Measurements from ENCODE around the gene AGTRAP.

Gene AGTRAP

DNA sequence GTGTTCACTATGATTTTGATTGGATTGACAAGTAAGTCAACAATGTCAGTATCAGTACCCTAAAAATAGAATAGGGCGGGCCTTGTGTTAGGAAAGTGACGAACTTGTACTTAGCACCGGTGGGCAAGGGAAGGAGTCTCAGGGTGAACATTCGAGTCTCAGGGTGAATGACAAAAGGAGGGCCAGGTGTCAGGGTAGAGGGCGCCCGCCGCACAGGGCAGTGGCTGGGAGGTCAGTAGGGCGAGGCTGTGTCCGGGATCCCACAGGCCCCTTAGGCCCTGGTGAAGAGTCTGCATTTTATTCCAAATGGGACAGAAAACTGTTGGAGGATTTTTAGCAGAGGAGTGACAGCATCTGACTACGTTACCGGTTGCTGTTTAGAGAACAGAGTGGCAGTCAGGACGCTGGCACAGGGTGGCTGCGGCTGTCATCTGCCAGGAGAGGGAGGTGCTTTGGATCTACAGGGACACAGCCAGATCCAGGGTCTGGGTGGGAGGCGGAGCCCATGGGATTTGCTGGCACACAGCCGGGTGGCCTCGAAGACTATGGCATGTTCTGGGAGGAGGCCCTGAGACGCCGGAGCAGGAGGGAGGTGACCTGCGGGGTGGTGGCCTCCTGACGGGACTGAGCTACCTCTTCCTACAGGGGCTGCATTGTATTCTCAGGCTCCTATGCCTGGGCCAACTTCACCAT lies 11.0 kb downstream of the AGTRAP start:
- ATAC-seq (ENCODE audit: insufficient read depth, low read depth) (no peak), DNase-seq (no peak)
- H3K9me3 ChIP-seq (ENCODE audit: insufficient read depth, low read length, severe bottlenecking): no peaks in the 10 kb centered on the region
- peaks cover 7% of the 10 kb centered on the region; the same call in 1 of the 2 replicates for H4K20me1 ChIP-seq (ENCODE audit: insufficient read depth, low read length)
- H3K27me3 ChIP-seq (ENCODE audit: insufficient read depth, low read length, poor library complexity): no peaks in the 10 kb centered on the region
- no peak overlapping the region for H3K4me3 ChIP-seq (ENCODE audit: low read depth in 1 of 2, low read length in 2 of 2)
- no peak overlapping the region for H3K9ac ChIP-seq (ENCODE audit: low read depth, low read length)
- H2AFZ ChIP-seq (ENCODE audit: low read depth, low read length): no peak overlapping the region
- H3K36me3 ChIP-seq (ENCODE audit: insufficient read depth, low read length): no peaks in the 10 kb centered on the region
- peaks cover 3% of the 10 kb centered on the region for H3K4me1 ChIP-seq (ENCODE audit: insufficient read depth, low read length)
- no peak for TF ChIP-seq EZH2 (IDR thresholded peaks at IDR 0.05; ENCODE audit: borderline replicate concordance, low read depth, low read length, severe bottlenecking)
- TF ChIP-seq, protein P1, sequence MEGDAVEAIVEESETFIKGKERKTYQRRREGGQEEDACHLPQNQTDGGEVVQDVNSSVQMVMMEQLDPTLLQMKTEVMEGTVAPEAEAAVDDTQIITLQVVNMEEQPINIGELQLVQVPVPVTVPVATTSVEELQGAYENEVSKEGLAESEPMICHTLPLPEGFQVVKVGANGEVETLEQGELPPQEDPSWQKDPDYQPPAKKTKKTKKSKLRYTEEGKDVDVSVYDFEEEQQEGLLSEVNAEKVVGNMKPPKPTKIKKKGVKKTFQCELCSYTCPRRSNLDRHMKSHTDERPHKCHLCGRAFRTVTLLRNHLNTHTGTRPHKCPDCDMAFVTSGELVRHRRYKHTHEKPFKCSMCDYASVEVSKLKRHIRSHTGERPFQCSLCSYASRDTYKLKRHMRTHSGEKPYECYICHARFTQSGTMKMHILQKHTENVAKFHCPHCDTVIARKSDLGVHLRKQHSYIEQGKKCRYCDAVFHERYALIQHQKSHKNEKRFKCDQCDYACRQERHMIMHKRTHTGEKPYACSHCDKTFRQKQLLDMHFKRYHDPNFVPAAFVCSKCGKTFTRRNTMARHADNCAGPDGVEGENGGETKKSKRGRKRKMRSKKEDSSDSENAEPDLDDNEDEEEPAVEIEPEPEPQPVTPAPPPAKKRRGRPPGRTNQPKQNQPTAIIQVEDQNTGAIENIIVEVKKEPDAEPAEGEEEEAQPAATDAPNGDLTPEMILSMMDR (IDR thresholded peaks at IDR 0.05; ENCODE audit: borderline replicate concordance, extremely low read depth, low read length, poor library complexity, severe bottlenecking): no peak
- no peaks in the 10 kb centered on the region for H3K79me2 ChIP-seq (ENCODE audit: insufficient read depth, low read length)
- H3K4me2 ChIP-seq (ENCODE audit: insufficient read depth, low read length): no peak overlapping the region
- H3K27ac ChIP-seq (ENCODE audit: low read length): no peak overlapping the region

DNA sequence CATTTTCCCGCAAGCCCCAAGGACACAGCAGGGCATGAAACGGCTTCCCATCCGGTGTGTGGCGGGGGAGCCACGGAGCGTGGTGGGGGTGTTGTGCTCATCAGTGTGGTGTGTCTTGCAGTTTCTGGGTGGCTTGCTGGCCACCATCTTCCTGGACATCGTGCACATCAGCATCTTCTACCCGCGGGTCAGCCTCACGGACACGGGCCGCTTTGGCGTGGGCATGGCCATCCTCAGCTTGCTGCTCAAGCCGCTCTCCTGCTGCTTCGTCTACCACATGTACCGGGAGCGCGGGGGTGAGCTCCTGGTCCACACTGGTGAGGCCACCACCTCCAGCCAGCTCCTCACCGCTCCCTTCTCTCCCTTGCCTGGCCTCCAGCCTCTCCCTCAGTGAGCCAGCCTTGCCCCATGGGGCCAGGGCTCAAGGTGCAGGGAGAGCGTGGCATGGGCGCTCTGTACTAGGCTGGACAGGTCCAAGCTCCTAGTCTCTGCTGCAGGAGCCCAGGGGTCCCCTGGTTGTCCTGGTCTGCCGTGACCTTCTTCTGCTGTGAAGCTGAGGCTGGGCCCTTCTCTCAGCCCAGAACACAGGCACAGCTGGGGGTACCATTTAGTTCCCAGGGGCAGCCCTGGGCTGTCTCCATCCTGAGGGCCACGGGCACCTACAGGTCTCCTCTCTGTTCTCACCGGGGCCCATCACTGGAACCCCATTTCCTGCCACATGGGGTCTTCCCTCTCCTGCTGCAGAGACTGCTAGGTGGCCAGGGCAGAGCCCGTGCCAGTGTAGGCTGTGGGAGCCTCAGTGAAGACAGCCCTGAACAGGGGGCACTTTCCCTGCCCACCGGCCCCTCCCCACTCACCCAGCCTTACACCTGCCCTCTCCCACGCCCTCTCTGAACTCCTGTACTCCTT lies 12.6 kb downstream of the AGTRAP start:
- Histone ChIP-seq H2AFZ (ENCODE audit: low read depth, low read length) (no peak overlapping the region), H3K36me3 (ENCODE audit: insufficient read depth, low read length) (no peaks in the 10 kb centered on the region), H3K4me3 (ENCODE audit: low read depth in 1 of 2, low read length in 2 of 2) (no peak overlapping the region), H3K9me3 (ENCODE audit: insufficient read depth, low read length, severe bottlenecking) (no peaks in the 10 kb centered on the region), H3K27ac (ENCODE audit: low read length) (no peak overlapping the region), H3K27me3 (ENCODE audit: insufficient read depth, low read length, poor library complexity) (no peaks in the 10 kb centered on the region), H3K4me2 (ENCODE audit: insufficient read depth, low read length) (no peak overlapping the region), H4K20me1 (ENCODE audit: insufficient read depth, low read length) (peaks cover 3% of the 10 kb centered on the region; the same call in 1 of the 2 replicates), H3K9ac (ENCODE audit: low read depth, low read length) (no peak overlapping the region), H3K4me1 (ENCODE audit: insufficient read depth, low read length) (no peaks in the 10 kb centered on the region), H3K79me2 (ENCODE audit: insufficient read depth, low read length) (no peaks in the 10 kb centered on the region)
- DNase-seq: no peak
- TF ChIP-seq EZH2 (IDR thresholded peaks at IDR 0.05; ENCODE audit: borderline replicate concordance, low read depth, low read length, severe bottlenecking): no peak
- TF ChIP-seq, protein P1 (IDR thresholded peaks at IDR 0.05; ENCODE audit: borderline replicate concordance, extremely low read depth, low read length, poor library complexity, severe bottlenecking): no peak
- no peak; the same call in 1 of the 3 replicates for ATAC-seq (ENCODE audit: insufficient read depth, low read depth)

DNA sequence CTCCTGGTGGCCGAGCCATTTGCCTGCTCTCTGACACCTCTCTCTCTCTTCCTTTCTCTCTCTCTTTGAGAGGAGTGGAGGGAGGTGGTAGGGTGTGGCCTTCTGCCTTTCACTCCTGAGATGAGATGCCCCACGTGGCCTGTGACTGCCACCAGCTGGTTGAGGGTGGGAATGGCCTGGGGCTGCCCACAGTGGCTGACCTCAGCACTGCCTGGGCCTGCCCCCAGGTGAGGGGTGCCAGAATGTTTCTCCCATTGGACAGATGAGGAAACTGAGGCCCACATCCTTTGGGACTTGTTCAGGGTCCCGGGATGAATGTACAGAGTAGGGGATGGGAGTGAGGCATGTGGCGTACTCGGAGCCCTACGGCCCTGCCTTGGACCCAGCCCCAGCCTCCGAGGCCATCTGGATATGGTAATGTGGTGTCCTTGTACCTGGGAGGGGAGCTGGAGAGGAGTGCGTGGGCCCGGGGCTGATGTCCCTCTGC lies 13.3 kb downstream of the AGTRAP start:
- H3K79me2 ChIP-seq (ENCODE audit: insufficient read depth, low read length): no peaks in the 10 kb centered on the region
- H3K9ac ChIP-seq (ENCODE audit: low read depth, low read length): no peak overlapping the region
- H3K9me3 ChIP-seq (ENCODE audit: insufficient read depth, low read length, severe bottlenecking): no peaks in the 10 kb centered on the region
- H2AFZ ChIP-seq (ENCODE audit: low read depth, low read length): no peak overlapping the region
- no peak overlapping the region for H3K27ac ChIP-seq (ENCODE audit: low read length)
- H3K4me2 ChIP-seq (ENCODE audit: insufficient read depth, low read length): no peak overlapping the region
- H3K4me3 ChIP-seq (ENCODE audit: low read depth in 1 of 2, low read length in 2 of 2): no peak overlapping the region
- H3K4me1 ChIP-seq (ENCODE audit: insufficient read depth, low read length): no peaks in the 10 kb centered on the region
- TF ChIP-seq, protein P1 (IDR thresholded peaks at IDR 0.05; ENCODE audit: borderline replicate concordance, extremely low read depth, low read length, poor library complexity, severe bottlenecking): peak; percentile 69
- TF ChIP-seq EZH2 (IDR thresholded peaks at IDR 0.05; ENCODE audit: borderline replicate concordance, low read depth, low read length, severe bottlenecking): no peak
- H4K20me1 ChIP-seq (ENCODE audit: insufficient read depth, low read length): peaks cover 3% of the 10 kb centered on the region; the same call in 1 of the 2 replicates
- peak; percentile 60 for DNase-seq
- peak; percentile 83 for ATAC-seq (ENCODE audit: insufficient read depth, low read depth)
- H3K36me3 ChIP-seq (ENCODE audit: insufficient read depth, low read length): no peaks in the 10 kb centered on the region
- H3K27me3 ChIP-seq (ENCODE audit: insufficient read depth, low read length, poor library complexity): no peaks in the 10 kb centered on the region

Data from DND-41 (cell line).